Neural crest cell (in vitro differentiated cells): ENCODE measurements around the gene PCED1B. TPM values are rescaled to one million over a fixed set of nuclear protein-coding genes. Genes with fewer than 3 reads are reported as not detected.

Source experiments
- DNase-seq: peaks from one replicate; pipeline ENCODE4 v3.0.0; 2021; ENCODE audit warnings: low read depth, mixed read lengths, low spot score
- H3K27ac Mint-ChIP-seq: one replicate; pipeline ENCODE4 v1.8.0; 2021; ENCODE audit warnings: mild to moderate bottlenecking, mixed read lengths; ENCODE audit not compliant: unreplicated experiment
- H3K27me3 Mint-ChIP-seq: 2 replicates; pipeline ENCODE4 v1.8.0; 2021; ENCODE audit warnings: low read depth, mild to moderate bottlenecking, mixed read lengths
- H3K36me3 Mint-ChIP-seq: 2 replicates; pipeline ENCODE4 v1.8.0; 2021; ENCODE audit warnings: low read depth, mild to moderate bottlenecking, mixed read lengths
- H3K4me1 Mint-ChIP-seq: 2 replicates; pipeline ENCODE4 v1.8.0; 2021; ENCODE audit warnings: mixed read lengths
- H3K4me3 Mint-ChIP-seq: one replicate; pipeline ENCODE4 v1.8.0; 2021; ENCODE audit warnings: mild to moderate bottlenecking, mixed read lengths
- H3K9me3 Mint-ChIP-seq: 2 replicates; pipeline ENCODE4 v1.8.0; 2021; ENCODE audit warnings: mixed read lengths
- CTCF ChIP-seq: fragments of 200-600 bp; sonication (generic); conservative IDR thresholded peaks from 2 replicates; pipeline ENCODE4 v1.5.0; 2021; ENCODE audit warnings: antibody characterized with exemption, mild to moderate bottlenecking
- total RNA-seq: library from RNA; stranded (reverse); gene quantifications from 2 replicates; pipeline ENCODE4 v1.2.1, GENCODE V29; 2021

Gene PCED1B
- total RNA-seq, 1 donor from 2014 or later, result 0.47 TPM

DNA sequence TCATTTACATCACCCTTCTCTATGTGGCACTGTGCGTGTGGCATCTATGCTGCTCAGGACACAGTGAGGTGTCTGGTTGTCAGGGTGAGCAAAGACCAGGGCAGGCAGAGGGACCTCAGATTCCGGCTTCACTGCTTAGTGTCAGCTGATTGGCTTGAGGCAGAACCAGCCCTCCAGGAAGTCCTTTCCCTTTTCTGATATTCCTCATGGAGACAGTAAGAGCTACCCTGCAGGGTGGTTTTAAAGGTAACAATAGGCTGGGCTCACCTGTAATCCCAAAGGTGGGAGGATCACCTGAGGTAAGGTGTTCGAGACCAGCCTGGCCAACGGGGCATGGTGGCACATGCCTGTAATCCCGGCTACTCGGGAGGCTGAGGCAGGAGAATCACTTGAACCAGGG, 129.6 kb downstream of the PCED1B start:
- Mint-ChIP-seq H3K27me3 (peaks cover 3% of the 10 kb centered on the region), H3K27ac (no peak overlapping the region), H3K4me1 (no peaks in the 10 kb centered on the region), H3K9me3 (no peaks in the 10 kb centered on the region), H3K36me3 (no peaks in the 10 kb centered on the region), H3K4me3 (no peak overlapping the region)
- TF ChIP-seq CTCF, result no peak
- no peak for DNase-seq

DNA sequence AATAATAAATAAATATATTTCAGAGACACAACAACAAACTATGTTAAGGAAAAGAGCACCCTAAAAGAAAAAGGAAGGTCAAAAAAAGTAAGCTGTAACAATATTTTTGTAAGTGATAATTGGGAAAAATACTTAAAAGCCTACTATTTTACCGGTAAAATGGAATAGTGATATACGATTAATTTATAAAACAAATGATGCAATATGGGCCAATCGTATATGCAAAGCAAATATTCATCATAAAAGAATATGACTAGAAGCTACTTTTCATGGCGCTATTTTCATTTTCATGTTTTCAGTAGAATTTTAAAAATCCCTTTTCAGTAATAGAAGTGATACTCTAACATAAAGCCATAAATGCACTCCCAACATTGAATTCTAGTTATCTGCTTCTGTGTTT, 131.4 kb downstream of the PCED1B start:
- no peak overlapping the region for H3K4me3 Mint-ChIP-seq
- no peaks in the 10 kb centered on the region for H3K27me3 Mint-ChIP-seq
- no peaks in the 10 kb centered on the region for H3K36me3 Mint-ChIP-seq
- no peak for TF ChIP-seq CTCF
- H3K4me1 Mint-ChIP-seq, result no peaks in the 10 kb centered on the region
- H3K9me3 Mint-ChIP-seq, result no peaks in the 10 kb centered on the region
- H3K27ac Mint-ChIP-seq, result no peak overlapping the region
- DNase-seq, result no peak

DNA sequence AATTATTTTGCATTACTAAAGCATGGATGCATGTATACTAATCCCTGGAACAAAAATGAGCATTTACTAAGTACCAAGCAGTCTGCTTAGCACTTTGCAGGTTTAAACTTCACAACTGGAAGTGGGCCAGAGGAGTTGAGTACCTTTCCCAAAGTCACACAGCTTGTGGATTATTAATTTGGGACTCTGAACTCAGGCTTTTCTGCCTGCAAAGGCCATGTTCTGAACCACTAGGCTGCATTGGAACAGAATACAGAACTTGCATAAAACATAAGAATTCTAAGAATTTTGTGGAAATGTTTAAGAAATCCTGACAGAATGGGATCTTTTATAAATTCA, 133.2 kb downstream of the PCED1B start:
- no peak for TF ChIP-seq CTCF
- no peaks in the 10 kb centered on the region for H3K4me1 Mint-ChIP-seq
- no peaks in the 10 kb centered on the region for H3K27me3 Mint-ChIP-seq
- DNase-seq, result no peak
- no peaks in the 10 kb centered on the region for H3K36me3 Mint-ChIP-seq
- no peak overlapping the region for H3K27ac Mint-ChIP-seq
- H3K9me3 Mint-ChIP-seq, result no peaks in the 10 kb centered on the region
- no peak overlapping the region for H3K4me3 Mint-ChIP-seq

- Mint-ChIP-seq H3K4me1 (no peaks in the 10 kb centered on the region), H3K4me3 (no peak overlapping the region), H3K36me3 (no peaks in the 10 kb centered on the region), H3K27me3 (no peaks in the 10 kb centered on the region), H3K27ac (no peak overlapping the region), H3K9me3 (no peaks in the 10 kb centered on the region)
- no peak for DNase-seq
- TF ChIP-seq CTCF, result no peak
Measured at GRCh38 chr12:47213396-47213795, 134.0 kb downstream of the PCED1B start.

GRCh38 chr12:47214001-47214619, 134.7 kb downstream of the PCED1B start:
- no peak for DNase-seq
- H3K4me1 Mint-ChIP-seq, result no peaks in the 10 kb centered on the region
- no peaks in the 10 kb centered on the region for H3K9me3 Mint-ChIP-seq
- H3K27me3 Mint-ChIP-seq, result no peaks in the 10 kb centered on the region
- H3K27ac Mint-ChIP-seq, result no peak overlapping the region
- H3K36me3 Mint-ChIP-seq, result no peaks in the 10 kb centered on the region
- no peak overlapping the region for H3K4me3 Mint-ChIP-seq
- TF ChIP-seq CTCF, result no peak

- Mint-ChIP-seq H3K9me3 (no peaks in the 10 kb centered on the region), H3K4me1 (no peaks in the 10 kb centered on the region), H3K27me3 (no peaks in the 10 kb centered on the region), H3K27ac (no peak overlapping the region), H3K4me3 (no peak overlapping the region), H3K36me3 (no peaks in the 10 kb centered on the region)
- no peak for DNase-seq
- no peak for TF ChIP-seq CTCF
Measured at GRCh38 chr12:47214771-47215170, 135.3 kb downstream of the PCED1B start.
